Esophagus (tissue), 2 donors: ENCODE results near the gene TDRD1. TPM values are rescaled to one million over a fixed set of nuclear protein-coding genes. Genes with fewer than 3 reads are reported as not detected.

ENCODE experiments used
- H3K27ac ChIP-seq, 2 donors: one replicate each; pipeline ENCODE4 v1.5.1; 2013; ENCODE audit warnings: low read depth in 2 of 2, mild to moderate bottlenecking in 2 of 2, inconsistent platforms in 1 of 2, low read length in 1 of 2, moderate library complexity in 1 of 2
- H3K27me3 ChIP-seq, 2 donors: one replicate each; pipeline ENCODE4 v1.6.1; 2013; ENCODE audit warnings: low read length in 2 of 2, control low read depth in 1 of 2, mild to moderate bottlenecking in 1 of 2; ENCODE audit not compliant: insufficient read depth in 2 of 2, control insufficient read depth in 1 of 2
- H3K36me3 ChIP-seq, 2 donors: one replicate each; pipeline ENCODE4 v1.6.1; 2013; ENCODE audit warnings: low read length in 1 of 2; ENCODE audit not compliant: control insufficient read depth in 2 of 2, insufficient read depth in 2 of 2
- H3K4me1 ChIP-seq, 2 donors: one replicate each; pipeline ENCODE4 v1.6.1; 2013; ENCODE audit warnings: low read length in 1 of 2; ENCODE audit not compliant: control insufficient read depth in 2 of 2, insufficient read depth in 2 of 2
- H3K4me3 ChIP-seq, 2 donors: one replicate each; pipeline ENCODE4 v1.5.1; 2013; ENCODE audit warnings: low read length in 2 of 2, mild to moderate bottlenecking in 2 of 2, low read depth in 1 of 2, moderate library complexity in 1 of 2
- H3K9me3 ChIP-seq, 2 donors: one replicate each; pipeline ENCODE4 v1.6.1; 2013; ENCODE audit warnings: mild to moderate bottlenecking in 2 of 2, low read depth in 1 of 2, low read length in 1 of 2, moderate library complexity in 1 of 2; ENCODE audit not compliant: control insufficient read depth in 2 of 2, insufficient read depth in 1 of 2
- WGBS, 2 donors: extraction: QIAGEN DNeasy Blood & Tissue Kit; methylation state at CpG; one replicate each; pipeline ENCODE4 v1.1.7; 2013; 5-methylcytosine and 5-hydroxymethylcytosine counted together
- polyA plus RNA-seq, 2 donors: library from polyadenylated mRNA; stranded (reverse); fragments of 200-250 nt; gene quantifications; one replicate each; pipeline ENCODE4 v1.2.3, GENCODE V29; 2013
- donor health status: healthy with polysubstance abuse.
- donor health status: Bipolar disorder and iron deficiency.

Gene TDRD1
- polyA plus RNA-seq, 2 donors = 0.04 to 0.08 TPM

DNA sequence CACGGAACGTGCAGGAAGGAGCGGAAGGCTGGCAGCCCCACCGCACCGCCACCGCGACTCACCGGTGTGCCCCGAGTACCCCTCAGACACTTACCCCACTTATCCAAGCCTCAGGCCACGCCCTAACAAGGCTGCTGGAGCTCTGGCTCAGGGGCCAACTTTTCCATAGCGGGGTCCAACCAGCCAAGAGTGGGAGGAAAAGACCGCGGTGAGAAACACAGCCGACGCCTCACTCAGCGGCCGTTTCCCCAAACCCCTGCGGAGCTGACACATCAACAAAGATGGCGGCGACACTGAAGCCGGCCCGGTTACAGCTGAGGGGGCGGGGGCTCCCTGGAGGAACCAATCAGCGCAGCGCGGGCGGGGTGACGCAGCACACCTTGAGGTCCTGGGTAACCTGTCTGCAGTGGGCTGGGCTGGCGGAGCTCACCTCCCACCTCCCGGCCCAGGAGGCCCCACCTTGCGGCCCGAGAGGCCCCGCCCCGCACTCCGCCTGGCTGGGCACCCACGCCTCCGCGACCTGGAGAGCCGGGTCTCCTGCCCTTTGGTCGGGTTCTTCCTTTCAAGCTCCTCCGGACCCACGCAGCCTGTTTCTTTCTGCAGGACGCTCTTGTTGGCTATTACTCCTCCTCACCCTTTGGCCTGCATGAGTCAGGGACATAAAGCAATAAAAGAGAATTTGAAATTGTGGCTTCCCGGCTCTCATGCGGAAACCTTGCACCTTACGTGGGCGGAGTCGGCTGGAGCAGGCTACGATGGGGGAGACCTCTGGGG, 5.0 kb upstream of the TDRD1 start, which contains the start of gene CCDC186:
CCDC186 (minus strand) TSS at position 283 of the 774 bp plus-strand sequence. CDS start 10,935 bp downstream, outside the sequence.
- WGBS, 2 donors = 0 to 1% methylated on average over 45 to 49 of the region's 49 CpGs
- Histone ChIP-seq H3K4me1 (no peaks in the 10 kb centered on the region), H3K4me3 (peak within 1 kb of the TSS; percentile 98), H3K9me3 (no peaks in the 10 kb centered on the region), H3K27ac (peak within 1 kb of the TSS; percentile 85 to 98), H3K27me3 (no peaks in the 10 kb centered on the region), H3K36me3 (no peaks in the 10 kb centered on the region)

DNA sequence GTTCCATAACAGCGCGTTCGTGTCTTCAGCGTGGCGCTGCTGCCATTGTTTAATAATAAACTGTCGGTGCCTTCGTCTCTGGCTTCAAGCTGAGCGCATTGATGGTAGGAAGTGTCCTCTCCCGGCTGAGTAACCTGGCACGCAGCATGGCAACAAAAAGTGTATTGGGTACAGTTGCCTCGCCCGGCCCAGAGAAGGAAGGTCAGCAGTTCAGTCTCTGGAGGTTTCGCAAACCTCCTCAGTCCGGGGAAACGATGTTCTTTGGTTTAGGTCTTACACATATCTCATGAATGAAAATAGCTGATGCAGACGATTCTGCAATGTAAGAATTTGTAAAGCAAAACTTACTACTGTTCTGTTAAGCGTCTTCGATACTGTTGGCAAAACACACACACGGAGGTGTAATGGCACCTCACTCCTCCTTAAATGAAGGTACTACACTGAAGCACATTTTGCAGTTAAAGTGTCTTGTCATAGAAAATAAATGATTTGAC, 4.4 kb upstream of the TDRD1 start:
- Histone ChIP-seq H3K4me3 (peak overlapping the region; percentile 98), H3K27ac (peak overlapping the region; percentile 74 to 98), H3K4me1 (no peaks in the 10 kb centered on the region), H3K9me3 (no peaks in the 10 kb centered on the region), H3K27me3 (no peaks in the 10 kb centered on the region), H3K36me3 (no peaks in the 10 kb centered on the region)
- WGBS, 2 donors = 1% methylated on average over 19 of the region's 19 CpGs

DNA sequence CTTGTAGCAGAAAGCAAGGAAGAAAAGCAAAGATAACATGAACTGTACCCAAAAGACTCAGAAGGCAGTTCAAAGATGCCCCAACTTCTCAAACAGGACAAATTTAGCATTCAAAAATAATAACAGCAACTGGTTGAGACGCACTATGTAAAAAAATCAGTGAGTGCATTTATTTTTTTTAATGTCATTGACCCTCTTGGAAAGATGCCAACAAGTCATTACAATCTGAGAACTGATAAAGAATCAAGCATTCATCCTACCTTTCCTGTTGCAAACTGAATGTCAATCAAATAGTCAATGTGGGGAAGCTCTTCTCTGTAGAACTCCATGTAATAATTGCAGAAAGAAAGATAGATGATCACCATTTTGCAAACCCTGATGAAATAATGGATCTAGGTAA, 3.5 kb upstream of the TDRD1 start:
- WGBS, 2 donors = 93 to 94% methylated on average over 1 of the region's 1 CpG

DNA sequence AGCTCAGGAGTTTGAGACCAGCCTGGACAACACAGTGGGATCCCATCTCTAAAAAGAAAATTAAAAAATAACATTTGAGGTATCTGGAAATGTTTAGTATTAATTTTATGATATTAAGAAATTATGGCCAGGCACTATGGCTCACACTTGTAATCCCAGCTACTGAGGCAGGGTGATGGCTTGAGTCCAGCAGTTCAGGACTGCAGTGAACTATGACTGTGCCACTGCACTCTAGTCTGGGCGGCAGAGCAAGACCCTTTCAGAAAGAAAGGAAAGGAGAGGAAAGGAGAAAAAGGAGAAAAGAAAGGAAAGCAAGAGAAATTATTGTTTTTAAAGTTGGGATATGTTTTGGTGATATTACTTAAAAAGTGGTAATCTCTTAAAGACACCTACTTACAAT, 2.6 kb upstream of the TDRD1 start:
- H3K4me1 ChIP-seq = no peaks in the 10 kb centered on the region
- 93 to 100% methylated on average over 1 of the region's 1 CpG for WGBS, 2 donors
- H3K9me3 ChIP-seq = no peaks in the 10 kb centered on the region
- H3K27ac ChIP-seq = no peak overlapping the region
- no peak overlapping the region for H3K4me3 ChIP-seq
- no peaks in the 10 kb centered on the region for H3K27me3 ChIP-seq
- H3K36me3 ChIP-seq = no peaks in the 10 kb centered on the region

More for the DNA sequence above, 3.5 kb upstream of the TDRD1 start:
- Histone ChIP-seq H3K27me3 (no peaks in the 10 kb centered on the region), H3K9me3 (no peaks in the 10 kb centered on the region), H3K4me1 (no peaks in the 10 kb centered on the region), H3K27ac (no peak overlapping the region), H3K36me3 (no peaks in the 10 kb centered on the region), H3K4me3 (no peak overlapping the region)

DNA sequence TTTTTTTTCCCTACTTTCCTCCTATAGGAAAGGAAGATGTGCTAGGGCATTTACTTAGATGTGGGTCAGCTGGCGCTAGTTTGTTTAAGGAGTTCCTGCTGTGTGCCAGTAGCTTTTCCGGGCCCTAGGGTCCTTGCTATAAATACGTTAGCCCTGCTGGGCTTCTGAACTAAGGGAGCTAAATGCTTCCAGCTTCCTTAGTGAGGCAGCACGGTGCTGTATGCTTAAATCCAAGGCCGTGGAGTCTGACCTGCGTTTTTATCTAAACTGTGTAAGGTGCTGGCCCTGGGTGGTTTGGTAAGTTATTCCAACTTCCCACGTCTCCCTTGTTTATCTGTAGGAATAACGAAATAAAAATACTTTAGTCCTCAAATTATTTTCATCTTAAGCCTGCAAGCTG, 594 bp downstream of the TDRD1 start:
- H3K4me1 ChIP-seq = no peaks in the 10 kb centered on the region
- no peak overlapping the region for H3K4me3 ChIP-seq
- no peak overlapping the region for H3K27ac ChIP-seq
- H3K36me3 ChIP-seq = no peaks in the 10 kb centered on the region
- WGBS, 2 donors = 67 to 80% methylated on average over 8 of the region's 8 CpGs
- no peaks in the 10 kb centered on the region for H3K27me3 ChIP-seq
- H3K9me3 ChIP-seq = no peaks in the 10 kb centered on the region

DNA sequence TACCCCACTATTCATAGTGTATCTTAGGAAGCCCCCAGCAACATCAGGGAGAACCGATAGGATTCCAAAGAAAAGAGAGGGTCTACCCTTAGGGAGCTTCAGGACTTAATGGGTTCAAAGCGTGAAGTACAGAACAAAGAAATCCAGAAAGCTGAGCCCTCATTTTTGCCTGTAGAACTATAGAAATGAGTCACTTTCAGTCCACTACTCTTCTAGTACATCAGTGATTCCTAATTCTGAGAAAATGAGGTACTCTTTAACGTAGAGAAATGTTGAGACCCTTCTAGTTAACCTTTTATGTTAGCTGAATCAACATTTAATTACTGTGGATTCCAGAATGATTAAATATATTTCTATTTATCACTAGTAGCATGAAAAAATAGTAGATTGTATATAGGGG, 1.8 kb downstream of the TDRD1 start:
- no peaks in the 10 kb centered on the region for H3K36me3 ChIP-seq
- WGBS, 2 donors = 80 to 82% methylated on average over 3 of the region's 3 CpGs
- H3K4me1 ChIP-seq = no peaks in the 10 kb centered on the region
- no peaks in the 10 kb centered on the region for H3K9me3 ChIP-seq
- H3K4me3 ChIP-seq = no peak overlapping the region
- H3K27ac ChIP-seq = no peak overlapping the region
- H3K27me3 ChIP-seq = no peaks in the 10 kb centered on the region

DNA sequence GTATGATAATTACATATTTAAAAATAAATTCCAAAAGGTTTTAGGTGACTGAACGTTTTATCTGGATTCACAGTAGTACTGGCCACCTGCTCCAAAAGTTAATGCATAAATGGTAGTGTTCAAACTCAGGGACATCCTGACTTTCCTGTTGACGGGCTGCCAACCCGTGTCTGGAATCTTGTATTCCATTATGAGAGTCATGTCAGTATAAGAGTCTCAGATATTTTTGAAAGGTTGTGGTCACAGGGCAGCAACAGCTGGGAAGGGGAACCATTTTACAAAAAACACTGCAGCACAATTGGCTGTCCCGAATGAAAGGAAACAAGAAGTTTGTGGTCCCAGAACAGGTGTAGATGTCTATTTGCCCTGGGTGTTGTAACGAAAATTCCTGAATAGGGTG, 2.8 kb downstream of the TDRD1 start:
- 26 to 27% methylated on average over 5 of the region's 5 CpGs for WGBS, 2 donors
- Histone ChIP-seq H3K4me1 (no peaks in the 10 kb centered on the region), H3K27me3 (no peaks in the 10 kb centered on the region), H3K36me3 (no peaks in the 10 kb centered on the region), H3K9me3 (no peaks in the 10 kb centered on the region), H3K4me3 (no peak overlapping the region), H3K27ac (no peak overlapping the region)

DNA sequence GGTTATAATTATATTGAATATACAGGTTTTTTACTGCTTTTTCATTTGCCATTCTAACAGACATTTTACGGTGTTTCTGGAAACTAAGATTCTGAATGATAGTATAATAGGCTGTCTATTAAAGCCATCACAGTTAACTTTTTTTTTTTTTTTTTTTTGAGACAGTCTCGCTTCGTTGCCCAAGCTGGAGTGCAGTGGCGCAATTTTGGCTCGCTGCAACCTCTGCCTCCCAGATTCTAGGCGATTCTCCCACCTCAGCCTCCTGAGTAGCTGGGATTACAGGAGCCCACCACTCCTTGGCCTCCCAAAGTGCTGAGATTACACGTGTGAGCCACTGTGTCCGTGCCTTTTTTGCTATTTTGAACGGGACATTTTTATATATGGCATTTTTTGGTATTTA, 4.4 kb downstream of the TDRD1 start:
- no peaks in the 10 kb centered on the region for H3K9me3 ChIP-seq
- H3K4me3 ChIP-seq = no peak overlapping the region
- no peak overlapping the region for H3K27ac ChIP-seq
- H3K36me3 ChIP-seq = no peaks in the 10 kb centered on the region
- 89 to 91% methylated on average over 9 of the region's 9 CpGs for WGBS, 2 donors
- H3K27me3 ChIP-seq = no peaks in the 10 kb centered on the region
- H3K4me1 ChIP-seq = no peaks in the 10 kb centered on the region

DNA sequence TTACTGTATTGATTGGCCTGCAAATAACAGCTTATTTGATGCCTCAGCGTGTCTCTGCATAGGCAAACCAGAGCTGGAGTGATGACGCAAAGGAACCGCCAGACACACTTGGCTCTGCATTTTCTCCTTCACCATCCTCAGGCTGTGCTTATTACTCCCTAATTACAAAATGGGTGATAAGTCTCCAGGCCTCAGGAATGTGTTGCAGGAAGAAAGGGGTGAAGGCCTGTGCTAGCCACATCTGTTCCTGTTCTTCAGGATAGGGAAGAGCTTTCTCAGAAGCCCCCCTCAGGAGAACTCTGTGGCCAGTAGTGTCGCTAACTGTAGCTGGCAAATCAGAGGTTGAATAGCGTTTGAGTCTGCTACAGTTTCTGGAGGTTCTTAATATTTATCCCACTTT, 5.1 kb downstream of the TDRD1 start:
- H3K36me3 ChIP-seq = no peaks in the 10 kb centered on the region
- 85 to 86% methylated on average over 5 of the region's 5 CpGs for WGBS, 2 donors
- no peaks in the 10 kb centered on the region for H3K27me3 ChIP-seq
- no peak overlapping the region for H3K27ac ChIP-seq
- H3K4me1 ChIP-seq = no peaks in the 10 kb centered on the region
- H3K4me3 ChIP-seq = no peak overlapping the region
- H3K9me3 ChIP-seq = no peaks in the 10 kb centered on the region

DNA sequence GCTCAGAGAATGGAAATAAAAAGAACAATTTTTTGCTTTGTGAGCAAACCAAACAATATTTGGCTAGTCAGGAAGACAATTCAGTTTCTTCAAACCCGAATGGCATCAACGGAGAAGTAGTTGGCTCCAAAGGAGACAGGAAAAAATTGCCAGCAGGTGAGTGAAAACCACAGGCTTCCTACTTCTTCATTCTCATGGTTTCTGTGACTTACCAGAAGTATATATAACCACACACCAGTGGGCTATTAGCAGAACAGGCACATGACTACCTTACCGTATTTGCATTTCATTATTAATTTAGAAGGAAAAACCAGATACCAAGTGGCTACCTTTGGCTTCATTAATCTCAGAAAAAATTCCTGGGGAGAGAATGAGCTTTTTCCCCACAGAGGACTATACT, 8.8 kb downstream of the TDRD1 start:
- no peak overlapping the region for H3K27ac ChIP-seq
- no peaks in the 10 kb centered on the region for H3K27me3 ChIP-seq
- no peaks in the 10 kb centered on the region for H3K9me3 ChIP-seq
- 76 to 78% methylated on average over 3 of the region's 3 CpGs for WGBS, 2 donors
- H3K36me3 ChIP-seq = no peaks in the 10 kb centered on the region
- H3K4me1 ChIP-seq = no peaks in the 10 kb centered on the region
- no peak overlapping the region for H3K4me3 ChIP-seq
